ENCODE measurements around the gene TMEM79.

TMEM79 gene

DNA sequence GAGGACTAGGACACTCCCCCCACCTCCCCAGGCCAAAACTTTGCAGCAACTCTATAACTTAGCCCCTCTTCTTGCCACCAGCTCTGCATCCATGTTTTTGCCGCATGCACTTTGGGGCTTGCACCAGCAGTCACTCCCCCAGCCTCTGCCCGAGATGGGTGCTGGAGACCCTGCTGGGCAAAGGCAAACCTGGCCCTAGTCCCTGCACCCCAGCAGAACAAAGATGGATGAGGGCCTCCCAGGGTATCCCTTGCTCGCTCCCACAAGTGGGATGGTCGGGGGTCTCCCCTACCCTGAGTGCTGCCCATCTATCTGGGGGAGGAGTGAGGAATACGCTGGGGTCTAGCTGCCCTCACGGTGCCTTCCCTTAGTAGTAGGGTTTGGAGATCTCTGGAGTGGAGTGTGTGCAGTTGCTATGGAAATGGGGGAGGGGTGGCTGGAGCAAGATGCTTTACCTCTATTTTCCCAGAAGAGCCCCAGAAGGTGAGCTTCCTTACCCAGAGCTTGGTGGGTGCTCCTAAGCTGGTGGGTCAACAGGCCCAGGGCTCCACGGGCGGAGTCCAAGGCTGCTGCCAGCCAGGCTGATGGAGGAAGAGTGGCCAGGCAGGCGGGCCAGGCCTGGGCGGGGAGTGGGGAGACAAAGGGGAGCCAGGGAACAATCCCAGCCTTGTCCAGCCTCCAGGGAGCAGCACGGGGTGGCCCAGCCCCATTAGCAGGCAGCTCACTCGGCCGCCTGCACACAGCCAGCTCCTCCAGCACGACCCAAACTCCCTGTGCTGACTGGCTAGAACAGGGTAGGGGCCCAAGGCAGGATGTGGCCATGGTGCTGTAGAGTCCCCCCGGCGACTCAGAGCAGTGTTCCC, 36.4 kb upstream of the TMEM79 start, which contains the start of gene PAQR6:
Gene PAQR6, minus strand, starts transcription at position 597 of the 863 bp plus-strand sequence. CDS start 1,325 bp downstream, outside the sequence.
- Histone ChIP-seq H3K27me3 (ENCODE audit: control insufficient read depth, insufficient read depth, low read length) (no peaks in the 10 kb centered on the region), H3K4me3 (ENCODE audit: low read depth, low read length) (no peak within 1 kb of the TSS), H3K9ac (ENCODE audit: low read depth, low read length) (no peak within 1 kb of the TSS), H3K36me3 (ENCODE audit: control insufficient read depth, insufficient read depth, low read length) (peaks cover 35% of the 10 kb centered on the region), H3K4me1 (ENCODE audit: control insufficient read depth, insufficient read depth, low read length) (no peaks in the 10 kb centered on the region), H3K9me3 (ENCODE audit: control insufficient read depth, insufficient read depth, low read length) (no peaks in the 10 kb centered on the region)

DNA sequence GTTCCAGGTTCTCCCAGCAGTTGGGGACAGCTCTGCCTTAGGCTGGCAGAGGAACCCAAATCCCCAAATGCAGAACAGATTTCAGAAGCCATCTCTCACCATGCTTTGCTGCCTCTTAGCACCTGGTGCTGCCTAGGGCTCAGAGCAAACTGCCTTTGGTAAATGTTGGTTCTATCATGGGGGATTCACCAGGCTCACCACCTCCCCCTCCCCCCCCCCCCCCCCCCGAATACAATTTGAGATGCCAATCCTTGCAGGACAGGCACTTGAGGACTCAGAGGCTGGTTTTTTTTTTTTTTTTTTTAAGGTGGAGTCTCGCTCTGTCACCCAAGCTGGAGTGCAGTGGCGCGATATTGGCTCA, 35.8 kb upstream of the TMEM79 start:
- Histone ChIP-seq H3K36me3 (ENCODE audit: control insufficient read depth, insufficient read depth, low read length) (peaks cover 41% of the 10 kb centered on the region), H3K9ac (ENCODE audit: low read depth, low read length) (no peak overlapping the region), H3K4me3 (ENCODE audit: low read depth, low read length) (no peak overlapping the region), H3K4me1 (ENCODE audit: control insufficient read depth, insufficient read depth, low read length) (no peaks in the 10 kb centered on the region), H3K27me3 (ENCODE audit: control insufficient read depth, insufficient read depth, low read length) (no peaks in the 10 kb centered on the region), H3K9me3 (ENCODE audit: control insufficient read depth, insufficient read depth, low read length) (no peaks in the 10 kb centered on the region)

GRCh38 chr1:156249593-156249992, 34.5 kb upstream of the TMEM79 start:
- H3K9ac ChIP-seq (ENCODE audit: low read depth, low read length): no peak overlapping the region
- H3K4me3 ChIP-seq (ENCODE audit: low read depth, low read length): no peak overlapping the region
- no peaks in the 10 kb centered on the region for H3K9me3 ChIP-seq (ENCODE audit: control insufficient read depth, insufficient read depth, low read length)
- no peaks in the 10 kb centered on the region for H3K4me1 ChIP-seq (ENCODE audit: control insufficient read depth, insufficient read depth, low read length)
- no peaks in the 10 kb centered on the region for H3K27me3 ChIP-seq (ENCODE audit: control insufficient read depth, insufficient read depth, low read length)
- H3K36me3 ChIP-seq (ENCODE audit: control insufficient read depth, insufficient read depth, low read length): peaks cover 49% of the 10 kb centered on the region

DNA sequence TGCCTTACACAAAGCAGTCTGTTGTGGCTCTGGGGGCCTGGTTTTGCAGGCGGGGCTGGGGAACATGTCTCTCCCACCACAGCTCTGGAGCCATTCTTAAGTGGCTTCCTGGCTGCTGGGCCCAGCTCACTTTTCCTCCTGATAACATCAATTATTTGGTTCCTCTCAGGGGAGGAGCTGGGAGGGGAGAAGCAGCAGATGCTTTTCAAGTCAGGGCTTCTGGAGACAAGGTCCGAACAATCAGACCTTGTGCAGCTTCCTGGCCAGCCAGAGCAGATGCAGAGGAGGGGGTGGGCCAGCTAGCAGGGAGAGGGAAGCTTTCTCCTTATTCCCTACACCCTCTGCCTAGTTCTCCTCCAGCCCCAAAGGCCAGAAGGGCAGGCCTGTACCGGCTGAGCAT, 32.6 kb upstream of the TMEM79 start:
- Histone ChIP-seq H3K4me1 (ENCODE audit: control insufficient read depth, insufficient read depth, low read length) (no peaks in the 10 kb centered on the region), H3K36me3 (ENCODE audit: control insufficient read depth, insufficient read depth, low read length) (peaks cover 53% of the 10 kb centered on the region), H3K9ac (ENCODE audit: low read depth, low read length) (no peak overlapping the region), H3K27me3 (ENCODE audit: control insufficient read depth, insufficient read depth, low read length) (no peaks in the 10 kb centered on the region), H3K4me3 (ENCODE audit: low read depth, low read length) (no peak overlapping the region), H3K9me3 (ENCODE audit: control insufficient read depth, insufficient read depth, low read length) (no peaks in the 10 kb centered on the region)

GRCh38 chr1:156253634-156254033, 30.5 kb upstream of the TMEM79 start:
- Histone ChIP-seq H3K4me1 (ENCODE audit: control insufficient read depth, insufficient read depth, low read length) (no peaks in the 10 kb centered on the region), H3K27me3 (ENCODE audit: control insufficient read depth, insufficient read depth, low read length) (no peaks in the 10 kb centered on the region), H3K4me3 (ENCODE audit: low read depth, low read length) (no peak overlapping the region), H3K9ac (ENCODE audit: low read depth, low read length) (no peak overlapping the region), H3K36me3 (ENCODE audit: control insufficient read depth, insufficient read depth, low read length) (peaks cover 70% of the 10 kb centered on the region), H3K9me3 (ENCODE audit: control insufficient read depth, insufficient read depth, low read length) (no peaks in the 10 kb centered on the region)

DNA sequence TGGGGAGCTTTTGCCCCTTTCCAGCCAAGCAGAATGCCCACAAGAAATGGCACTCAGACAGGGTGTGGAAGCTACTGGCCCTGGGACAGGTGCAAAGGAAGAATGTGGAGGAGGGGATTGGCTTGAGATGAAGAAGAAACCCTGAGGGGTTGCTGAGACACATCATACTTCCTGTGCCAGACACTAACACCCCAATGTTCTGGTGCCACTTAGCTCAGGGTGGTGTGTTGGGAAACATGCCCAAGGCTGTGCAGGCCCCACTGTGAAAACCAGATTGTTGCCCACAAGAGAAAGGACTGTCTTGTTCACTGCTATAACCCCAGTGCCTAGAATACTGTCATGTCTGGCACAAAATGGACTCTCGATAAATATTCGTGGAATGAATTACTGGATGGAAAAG, 26.4 kb upstream of the TMEM79 start:
- Histone ChIP-seq H3K4me3 (ENCODE audit: low read depth, low read length) (no peak overlapping the region), H3K27me3 (ENCODE audit: control insufficient read depth, insufficient read depth, low read length) (no peaks in the 10 kb centered on the region), H3K9ac (ENCODE audit: low read depth, low read length) (no peak overlapping the region), H3K9me3 (ENCODE audit: control insufficient read depth, insufficient read depth, low read length) (no peaks in the 10 kb centered on the region), H3K36me3 (ENCODE audit: control insufficient read depth, insufficient read depth, low read length) (peaks cover 67% of the 10 kb centered on the region), H3K4me1 (ENCODE audit: control insufficient read depth, insufficient read depth, low read length) (no peaks in the 10 kb centered on the region)

GRCh38 chr1:156258859-156259258, 25.3 kb upstream of the TMEM79 start:
- H3K9me3 ChIP-seq (ENCODE audit: control insufficient read depth, insufficient read depth, low read length): no peaks in the 10 kb centered on the region
- no peak overlapping the region for H3K9ac ChIP-seq (ENCODE audit: low read depth, low read length)
- H3K4me1 ChIP-seq (ENCODE audit: control insufficient read depth, insufficient read depth, low read length): no peaks in the 10 kb centered on the region
- peaks cover 64% of the 10 kb centered on the region for H3K36me3 ChIP-seq (ENCODE audit: control insufficient read depth, insufficient read depth, low read length)
- H3K4me3 ChIP-seq (ENCODE audit: low read depth, low read length): no peak overlapping the region
- H3K27me3 ChIP-seq (ENCODE audit: control insufficient read depth, insufficient read depth, low read length): no peaks in the 10 kb centered on the region

- Histone ChIP-seq H3K27me3 (ENCODE audit: control insufficient read depth, insufficient read depth, low read length) (no peaks in the 10 kb centered on the region), H3K9ac (ENCODE audit: low read depth, low read length) (no peak overlapping the region), H3K4me3 (ENCODE audit: low read depth, low read length) (no peak overlapping the region), H3K9me3 (ENCODE audit: control insufficient read depth, insufficient read depth, low read length) (no peaks in the 10 kb centered on the region), H3K4me1 (ENCODE audit: control insufficient read depth, insufficient read depth, low read length) (no peaks in the 10 kb centered on the region), H3K36me3 (ENCODE audit: control insufficient read depth, insufficient read depth, low read length) (peaks cover 67% of the 10 kb centered on the region)
Observed at GRCh38 chr1:156259805-156260204, 24.3 kb upstream of the TMEM79 start.

GRCh38 chr1:156260896-156261295, 23.2 kb upstream of the TMEM79 start:
- Histone ChIP-seq H3K27me3 (ENCODE audit: control insufficient read depth, insufficient read depth, low read length) (no peaks in the 10 kb centered on the region), H3K9me3 (ENCODE audit: control insufficient read depth, insufficient read depth, low read length) (no peaks in the 10 kb centered on the region), H3K4me3 (ENCODE audit: low read depth, low read length) (no peak overlapping the region), H3K4me1 (ENCODE audit: control insufficient read depth, insufficient read depth, low read length) (no peaks in the 10 kb centered on the region), H3K9ac (ENCODE audit: low read depth, low read length) (no peak overlapping the region), H3K36me3 (ENCODE audit: control insufficient read depth, insufficient read depth, low read length) (peaks cover 78% of the 10 kb centered on the region)

- Histone ChIP-seq H3K9ac (ENCODE audit: low read depth, low read length) (no peak overlapping the region), H3K9me3 (ENCODE audit: control insufficient read depth, insufficient read depth, low read length) (no peaks in the 10 kb centered on the region), H3K27me3 (ENCODE audit: control insufficient read depth, insufficient read depth, low read length) (no peaks in the 10 kb centered on the region), H3K4me1 (ENCODE audit: control insufficient read depth, insufficient read depth, low read length) (no peaks in the 10 kb centered on the region), H3K4me3 (ENCODE audit: low read depth, low read length) (no peak overlapping the region), H3K36me3 (ENCODE audit: control insufficient read depth, insufficient read depth, low read length) (peaks cover 82% of the 10 kb centered on the region)
Observed at GRCh38 chr1:156262461-156263287, 21.5 kb upstream of the TMEM79 start.

DNA sequence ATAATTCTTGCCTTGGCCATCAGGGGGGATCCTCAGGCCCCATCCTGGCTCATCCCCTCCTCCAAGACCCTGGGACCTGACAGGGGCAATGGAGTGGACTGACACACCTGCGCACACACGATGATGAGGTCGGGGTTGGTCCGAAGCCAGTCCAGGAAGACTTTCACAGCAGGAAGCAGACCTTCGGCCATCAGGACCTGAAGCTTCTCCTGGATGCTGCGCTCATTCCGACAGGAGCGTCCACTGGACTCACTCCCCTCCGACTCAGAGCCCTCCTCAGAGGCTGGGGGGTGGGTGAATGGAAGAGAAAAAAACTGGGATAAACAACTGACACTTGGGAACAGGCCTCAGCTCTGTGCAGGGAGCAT, 20.9 kb upstream of the TMEM79 start:
- Histone ChIP-seq H3K9ac (ENCODE audit: low read depth, low read length) (no peak overlapping the region), H3K4me3 (ENCODE audit: low read depth, low read length) (no peak overlapping the region), H3K4me1 (ENCODE audit: control insufficient read depth, insufficient read depth, low read length) (no peaks in the 10 kb centered on the region), H3K36me3 (ENCODE audit: control insufficient read depth, insufficient read depth, low read length) (peaks cover 82% of the 10 kb centered on the region), H3K9me3 (ENCODE audit: control insufficient read depth, insufficient read depth, low read length) (no peaks in the 10 kb centered on the region), H3K27me3 (ENCODE audit: control insufficient read depth, insufficient read depth, low read length) (no peaks in the 10 kb centered on the region)

DNA sequence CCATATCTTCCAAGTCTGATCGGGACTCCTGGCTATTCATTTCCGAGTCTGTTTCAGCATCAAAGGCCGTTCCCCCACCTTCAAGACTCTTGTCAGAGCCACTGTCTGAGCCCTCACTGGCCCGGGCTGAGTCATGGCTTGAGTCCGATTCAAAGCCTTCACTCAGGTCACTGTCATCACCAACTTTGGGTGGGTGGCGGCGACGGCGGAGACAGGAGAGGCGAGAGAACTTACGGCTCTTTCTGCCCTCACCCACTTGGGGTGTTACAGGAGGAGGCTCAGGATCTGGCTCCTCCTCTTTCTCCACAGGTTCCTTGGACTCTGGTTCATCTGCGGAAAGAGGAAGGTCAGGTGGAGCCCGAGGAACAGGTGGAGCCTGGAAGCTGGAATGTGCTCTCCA, 18.1 kb upstream of the TMEM79 start:
- H3K4me3 ChIP-seq (ENCODE audit: low read depth, low read length): no peak overlapping the region
- no peaks in the 10 kb centered on the region for H3K4me1 ChIP-seq (ENCODE audit: control insufficient read depth, insufficient read depth, low read length)
- no peak overlapping the region for H3K9ac ChIP-seq (ENCODE audit: low read depth, low read length)
- no peaks in the 10 kb centered on the region for H3K9me3 ChIP-seq (ENCODE audit: control insufficient read depth, insufficient read depth, low read length)
- no peaks in the 10 kb centered on the region for H3K27me3 ChIP-seq (ENCODE audit: control insufficient read depth, insufficient read depth, low read length)
- peaks cover 69% of the 10 kb centered on the region for H3K36me3 ChIP-seq (ENCODE audit: control insufficient read depth, insufficient read depth, low read length)
